NCI-H2081 treated with DMSO at 0.1 percent for 48 hours (cell line): Measurements from ENCODE around the gene TMEM116.

Experiments
- DNase-seq: peaks from one replicate; lab custom pipeline; 2025; lab: John Stamatoyannopoulos, UW

The TMEM116 gene

GRCh38 chr12:111893287-111893686 is 119.7 kb downstream of the TMEM116 start:
- no peak for DNase-seq

DNA sequence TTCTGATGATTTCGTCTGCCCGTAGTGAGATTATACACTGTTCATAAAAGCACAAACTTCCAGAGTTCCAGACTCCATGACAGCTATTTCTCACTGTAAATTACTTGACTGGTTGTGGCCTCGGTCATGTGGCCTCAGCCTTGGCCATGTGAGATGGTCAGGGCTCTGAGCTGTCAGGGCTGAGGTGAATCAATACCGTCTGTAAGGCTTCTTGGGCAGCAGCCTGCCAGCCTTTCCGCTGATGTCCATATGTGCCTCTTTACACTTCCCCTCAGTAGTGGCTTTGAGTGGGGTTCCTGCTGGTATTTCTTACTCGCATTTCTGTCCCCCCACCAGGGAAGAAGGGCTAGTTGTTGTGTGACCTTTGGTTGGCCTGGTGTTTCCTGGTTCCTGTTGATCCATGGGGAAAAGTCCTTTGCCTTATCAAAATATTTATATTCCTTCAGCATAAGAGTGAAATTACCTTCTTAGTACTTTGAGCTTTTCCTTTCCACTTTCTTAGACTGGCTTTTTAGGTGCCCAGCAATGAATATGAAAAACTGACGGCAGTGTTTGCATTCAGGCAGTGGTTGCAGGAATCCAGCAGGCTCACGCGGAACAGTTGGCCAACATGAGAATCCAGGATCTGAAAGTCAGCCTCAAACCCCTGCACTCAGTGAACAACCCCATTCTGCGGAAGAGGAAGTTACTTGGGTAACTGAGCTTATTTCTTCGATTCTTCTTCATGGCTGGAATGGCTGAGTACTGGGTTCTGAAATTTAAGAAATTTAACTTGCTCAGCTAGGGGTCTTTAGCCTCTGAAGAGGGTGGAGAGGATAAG is 124.8 kb downstream of the TMEM116 start:
- DNase-seq, result no peak

- no peak for DNase-seq
These were observed 126.1 kb downstream of the TMEM116 start for GRCh38 chr12:111886662-111887545.

DNA sequence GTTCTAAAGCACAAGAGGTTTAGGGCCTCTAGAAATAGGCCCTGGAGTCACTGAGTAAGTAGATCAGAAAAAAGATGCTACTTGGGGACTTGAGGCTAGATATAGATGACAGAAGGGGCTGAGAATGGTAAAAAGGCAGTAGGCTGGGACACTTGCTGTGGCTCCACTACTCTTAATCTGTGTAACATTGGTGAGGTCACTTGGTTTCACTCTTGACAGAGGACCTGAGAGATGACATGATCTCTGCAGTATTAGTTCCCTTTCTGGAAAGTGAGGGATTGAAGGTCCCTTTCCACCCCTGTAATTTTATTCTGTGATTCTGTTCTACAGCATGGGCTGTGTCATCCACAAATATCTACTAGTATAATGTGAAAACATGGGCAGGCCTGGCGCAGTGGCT is 131.2 kb downstream of the TMEM116 start:
- DNase-seq, result no peak
